ENCODE measurements around the gene CDK6. TPM values are rescaled to one million over a fixed set of nuclear protein-coding genes. Genes with fewer than 3 reads are reported as not detected.

Gene CDK6
- total RNA-seq, 1 experiment from 2014 or later: 34.8 TPM

- DNase-seq (ENCODE audit: low read depth): no peak
- in situ Hi-C loops (cut with HindIII; ENCODE audit: low pct_unique_long_range_greater_than_20kb, low sequenced_read_pairs): no loop called here
Observed at GRCh38 chr7:92684274-92684673, 152.1 kb downstream of the CDK6 start.

- in situ Hi-C loops (cut with HindIII; ENCODE audit: low pct_unique_long_range_greater_than_20kb, low sequenced_read_pairs): no loop called here
Observed at GRCh38 chr7:92682903-92683539, 153.4 kb downstream of the CDK6 start.

GRCh38 chr7:92682330-92682729 is 154.0 kb downstream of the CDK6 start:
- no peak for DNase-seq (ENCODE audit: low read depth)
- in situ Hi-C loops (cut with HindIII; ENCODE audit: low pct_unique_long_range_greater_than_20kb, low sequenced_read_pairs): no loop called here

More at GRCh38 chr7:92682903-92683539, 153.4 kb downstream of the CDK6 start:
- no peak for DNase-seq (ENCODE audit: low read depth)

- in situ Hi-C loops (cut with HindIII; ENCODE audit: low pct_unique_long_range_greater_than_20kb, low sequenced_read_pairs): no loop called here
- DNase-seq (ENCODE audit: low read depth): no peak
Observed at GRCh38 chr7:92681633-92682032, 154.7 kb downstream of the CDK6 start.

- no peak for DNase-seq (ENCODE audit: low read depth)
- in situ Hi-C loops (cut with HindIII; ENCODE audit: low pct_unique_long_range_greater_than_20kb, low sequenced_read_pairs): no loop called here
Observed at GRCh38 chr7:92680442-92680841, 155.9 kb downstream of the CDK6 start.

- in situ Hi-C loops (cut with HindIII; ENCODE audit: low pct_unique_long_range_greater_than_20kb, low sequenced_read_pairs): no loop called here
- DNase-seq (ENCODE audit: low read depth): no peak
Observed at GRCh38 chr7:92678291-92678920, 158.0 kb downstream of the CDK6 start.

GRCh38 chr7:92674379-92674778 is 162.0 kb downstream of the CDK6 start:
- in situ Hi-C loops (cut with HindIII; ENCODE audit: low pct_unique_long_range_greater_than_20kb, low sequenced_read_pairs): no loop called here
- no peak for DNase-seq (ENCODE audit: low read depth)

GRCh38 chr7:92671505-92672169 is 164.7 kb downstream of the CDK6 start:
- in situ Hi-C loops (cut with HindIII; ENCODE audit: low pct_unique_long_range_greater_than_20kb, low sequenced_read_pairs): no loop called here

GRCh38 chr7:92670204-92670851 is 166.0 kb downstream of the CDK6 start:
- no peak for DNase-seq (ENCODE audit: low read depth)
- in situ Hi-C loops (cut with HindIII; ENCODE audit: low pct_unique_long_range_greater_than_20kb, low sequenced_read_pairs): no loop called here

More at GRCh38 chr7:92671505-92672169, 164.7 kb downstream of the CDK6 start:
- DNase-seq (ENCODE audit: low read depth): no peak

GRCh38 chr7:92669616-92670165 is 166.7 kb downstream of the CDK6 start:
- DNase-seq (ENCODE audit: low read depth): no peak

GRCh38 chr7:92668564-92668963 is 167.8 kb downstream of the CDK6 start:
- no peak for DNase-seq (ENCODE audit: low read depth)
- in situ Hi-C loops (cut with HindIII; ENCODE audit: low pct_unique_long_range_greater_than_20kb, low sequenced_read_pairs): no loop called here

More at GRCh38 chr7:92669616-92670165, 166.7 kb downstream of the CDK6 start:
- in situ Hi-C loops (cut with HindIII; ENCODE audit: low pct_unique_long_range_greater_than_20kb, low sequenced_read_pairs): no loop called here

GRCh38 chr7:92667816-92668535 is 168.4 kb downstream of the CDK6 start:
- DNase-seq (ENCODE audit: low read depth): no peak
- in situ Hi-C loops (cut with HindIII; ENCODE audit: low pct_unique_long_range_greater_than_20kb, low sequenced_read_pairs): no loop called here

- no peak for DNase-seq (ENCODE audit: low read depth)
- in situ Hi-C loops (cut with HindIII; ENCODE audit: low pct_unique_long_range_greater_than_20kb, low sequenced_read_pairs): no loop called here
Observed at GRCh38 chr7:92665926-92666325, 170.4 kb downstream of the CDK6 start.

GRCh38 chr7:92661651-92662050 is 174.7 kb downstream of the CDK6 start:
- DNase-seq (ENCODE audit: low read depth): no peak
- in situ Hi-C loops (cut with HindIII; ENCODE audit: low pct_unique_long_range_greater_than_20kb, low sequenced_read_pairs): no loop called here

- in situ Hi-C loops (cut with HindIII; ENCODE audit: low pct_unique_long_range_greater_than_20kb, low sequenced_read_pairs): no loop called here
Observed at GRCh38 chr7:92658671-92659070, 177.7 kb downstream of the CDK6 start.

GRCh38 chr7:92657391-92657790 is 179.0 kb downstream of the CDK6 start:
- DNase-seq (ENCODE audit: low read depth): no peak
- in situ Hi-C loops (cut with HindIII; ENCODE audit: low pct_unique_long_range_greater_than_20kb, low sequenced_read_pairs): no loop called here

More at GRCh38 chr7:92658671-92659070, 177.7 kb downstream of the CDK6 start:
- no peak for DNase-seq (ENCODE audit: low read depth)

- in situ Hi-C loops (cut with HindIII; ENCODE audit: low pct_unique_long_range_greater_than_20kb, low sequenced_read_pairs): no loop called here
- DNase-seq (ENCODE audit: low read depth): no peak
Observed at GRCh38 chr7:92656121-92656520, 180.3 kb downstream of the CDK6 start.

- in situ Hi-C loops (cut with HindIII; ENCODE audit: low pct_unique_long_range_greater_than_20kb, low sequenced_read_pairs): no loop called here
- DNase-seq (ENCODE audit: low read depth): no peak
Observed at GRCh38 chr7:92655346-92655884, 181.0 kb downstream of the CDK6 start.

Measured in Caki2 (cell line).